H9 (cell line): Measurements from ENCODE around the gene CC2D1A. TPM values are rescaled to one million over a fixed set of nuclear protein-coding genes. Genes with fewer than 3 reads are reported as not detected.

ENCODE experiments used
- DNase-seq: peaks from one replicate; pipeline ENCODE4 v3.0.0-alpha.2; 2017
- H2AFZ ChIP-seq: one replicate; pipeline ENCODE4 v1.6.1; 2013; ENCODE audit warnings: mild to moderate bottlenecking, low read length, control low read depth, moderate library complexity
- H2AK5ac ChIP-seq: 2 replicates; pipeline ENCODE4 v1.6.1; 2013; ENCODE audit warnings: low read length, control low read depth, mixed read lengths; ENCODE audit not compliant: insufficient read length
- H2BK120ac ChIP-seq: one replicate; pipeline ENCODE4 v1.6.1; 2013; ENCODE audit warnings: low read depth, mild to moderate bottlenecking, low read length, control low read depth, inconsistent platforms; ENCODE audit not compliant: poor library complexity, severe bottlenecking
- H2BK12ac ChIP-seq: 2 replicates; pipeline ENCODE4 v1.6.1; 2013; ENCODE audit warnings: low read length, control low read depth, mixed read lengths, low read depth; ENCODE audit not compliant: insufficient read length
- H2BK15ac ChIP-seq: 2 replicates; pipeline ENCODE4 v1.6.1; 2013; ENCODE audit warnings: low read depth, low read length, control low read depth
- H2BK20ac ChIP-seq: one replicate; pipeline ENCODE4 v1.6.1; 2013; ENCODE audit warnings: low read depth, mild to moderate bottlenecking, low read length, control low read depth, inconsistent platforms; ENCODE audit not compliant: poor library complexity, severe bottlenecking
- H2BK5ac ChIP-seq: 2 replicates; pipeline ENCODE4 v1.6.1; 2013; ENCODE audit warnings: low read length, control low read depth, mixed read lengths; ENCODE audit not compliant: insufficient read length
- H3K14ac ChIP-seq: 2 replicates; pipeline ENCODE4 v1.6.1; 2013; ENCODE audit warnings: low read length, control low read depth; ENCODE audit not compliant: insufficient read depth
- H3K18ac ChIP-seq: 2 replicates; pipeline ENCODE4 v1.6.1; 2013; ENCODE audit warnings: low read depth, mild to moderate bottlenecking, mixed read lengths, low read length, control low read depth; ENCODE audit not compliant: insufficient read length
- H3K23ac ChIP-seq: 2 replicates; pipeline ENCODE4 v1.6.1; 2013; ENCODE audit warnings: low read length, control low read depth, mixed read lengths, low read depth; ENCODE audit not compliant: insufficient read length
- H3K23me2 ChIP-seq: 2 replicates; pipeline ENCODE4 v1.6.1; 2013; ENCODE audit warnings: low read depth, mild to moderate bottlenecking, mixed read lengths, low read length, control low read depth; ENCODE audit not compliant: insufficient read length, poor library complexity, severe bottlenecking
- H3K27ac ChIP-seq: 2 replicates; pipeline ENCODE4 v1.5.1; 2013; ENCODE audit warnings: low read length, control low read depth, mixed read lengths, low read depth; ENCODE audit not compliant: insufficient read length
- H3K27me3 ChIP-seq: 2 replicates; pipeline ENCODE4 v1.6.1; 2013; ENCODE audit warnings: low read length, control low read depth, inconsistent platforms; ENCODE audit not compliant: insufficient read depth
- H3K4ac ChIP-seq: 2 replicates; pipeline ENCODE4 v1.6.1; 2013; ENCODE audit warnings: low read depth, mild to moderate bottlenecking, control low read depth, inconsistent platforms, low read length, moderate library complexity
- H3K4me1 ChIP-seq: 2 replicates; pipeline ENCODE4 v1.6.1; 2013; ENCODE audit warnings: low read length, control low read depth, inconsistent platforms; ENCODE audit not compliant: insufficient read depth
- H3K4me2 ChIP-seq: 2 replicates; pipeline ENCODE4 v1.6.1; 2013; ENCODE audit warnings: low read length, control low read depth, mixed read lengths; ENCODE audit not compliant: insufficient read length, insufficient read depth
- H3K56ac ChIP-seq: 2 replicates; pipeline ENCODE4 v1.6.1; 2013; ENCODE audit warnings: low read depth, mild to moderate bottlenecking, mixed read lengths, low read length, control low read depth; ENCODE audit not compliant: insufficient read length
- H3K79me1 ChIP-seq: 2 replicates; pipeline ENCODE4 v1.6.1; 2013; ENCODE audit warnings: low read depth, mild to moderate bottlenecking, moderate library complexity, low read length, control low read depth, inconsistent platforms; ENCODE audit not compliant: insufficient read depth, poor library complexity, severe bottlenecking
- H3K79me2 ChIP-seq: 2 replicates; pipeline ENCODE4 v1.6.1; 2013; ENCODE audit warnings: low read length, control low read depth, inconsistent platforms; ENCODE audit not compliant: insufficient read depth
- H3K9ac ChIP-seq: 2 replicates; pipeline ENCODE4 v1.6.1; 2013; ENCODE audit warnings: low read length, control low read depth, mixed read lengths; ENCODE audit not compliant: insufficient read length; ENCODE audit errors: extremely low read depth
- H3K9me3 ChIP-seq: one replicate; pipeline ENCODE4 v1.6.1; 2013; ENCODE audit warnings: low read depth, low read length, inconsistent platforms; ENCODE audit not compliant: control insufficient read depth
- H3T11ph ChIP-seq: one replicate; pipeline ENCODE4 v1.6.1; 2013; ENCODE audit warnings: mild to moderate bottlenecking, low read length, control low read depth, inconsistent platforms
- H4K20me1 ChIP-seq: one replicate; pipeline ENCODE4 v1.6.1; 2013; ENCODE audit not compliant: control insufficient read depth, insufficient read length, insufficient read depth
- H4K5ac ChIP-seq: 2 replicates; pipeline ENCODE4 v1.6.1; 2013; ENCODE audit warnings: low read depth, mild to moderate bottlenecking, mixed read lengths, low read length, control low read depth; ENCODE audit not compliant: insufficient read length
- H4K8ac ChIP-seq: replicated peaks from 2 replicates; pipeline ENCODE4 v1.6.1; 2013; ENCODE audit warnings: low read length, control low read depth, mixed read lengths, low read depth; ENCODE audit not compliant: insufficient read length
- H4K91ac ChIP-seq: 2 replicates; pipeline ENCODE4 v1.6.1; 2013; ENCODE audit warnings: low read depth, mild to moderate bottlenecking, moderate library complexity, mixed read lengths, low read length, control low read depth; ENCODE audit not compliant: insufficient read length
- H3K27ac Mint-ChIP-seq, 3 experiments: 2 replicates in 2 of 3; 3 replicates in 1 of 3; pipeline ENCODE4 v1.8.0; 2020 to 2021; ENCODE audit warnings: mixed read lengths in 3 of 3, mild to moderate bottlenecking in 1 of 3, moderate library complexity in 1 of 3
- H3K27me3 Mint-ChIP-seq: 2 replicates; pipeline ENCODE4 v1.8.0; 2021; ENCODE audit warnings: low read depth, mild to moderate bottlenecking, moderate library complexity, mixed read lengths
- H3K36me3 Mint-ChIP-seq, 3 experiments: 2 replicates in 2 of 3; 3 replicates in 1 of 3; pipeline ENCODE4 v1.8.0; 2020 to 2021; ENCODE audit warnings: low read depth in 3 of 3, mixed read lengths in 3 of 3; ENCODE audit not compliant: insufficient read depth in 1 of 3
- H3K4me1 Mint-ChIP-seq, 2 experiments: 2 replicates each; pipeline ENCODE4 v1.8.0; 2020; ENCODE audit warnings: mixed read lengths in 2 of 2
- H3K4me3 Mint-ChIP-seq, 2 experiments: 2 replicates in 1 of 2; 3 replicates in 1 of 2; pipeline ENCODE4 v1.8.0; 2020 to 2021; ENCODE audit warnings: mild to moderate bottlenecking in 2 of 2, mixed read lengths in 2 of 2, moderate library complexity in 1 of 2
- H3K9me3 Mint-ChIP-seq, 2 experiments: 2 replicates in 1 of 2; 3 replicates in 1 of 2; pipeline ENCODE4 v1.8.0; 2020; ENCODE audit warnings: mild to moderate bottlenecking in 2 of 2, mixed read lengths in 2 of 2, moderate library complexity in 1 of 2
- CTCF ChIP-seq: fragments of 200-600 bp; sonication (generic); conservative IDR thresholded peaks from 3 replicates; pipeline ENCODE4 v1.8.0; 2021; ENCODE audit warnings: antibody characterized with exemption, mild to moderate bottlenecking
- WGBS: extraction: QIAGEN DNeasy Blood & Tissue Kit; methylation state at CpG from one replicate; pipeline ENCODE4 v1.1.7; 2013; ENCODE audit warnings: missing lambda C conversion rate, low lambda C conversion rate, mixed read lengths; ENCODE audit not compliant: insufficient read length; ENCODE audit errors: extremely low coverage; 5-methylcytosine and 5-hydroxymethylcytosine counted together
- total RNA-seq: library from RNA; stranded (reverse); gene quantifications from 2 replicates; pipeline ENCODE4 v1.2.1, GENCODE V29; 2021

The CC2D1A gene
- total RNA-seq, 1 experiment from 2014 or later, result 48.5 TPM

GRCh38 chr19:13892870-13893269 is 13.1 kb upstream of the CC2D1A start:
- Histone ChIP-seq H2BK20ac (no peak overlapping the region), H4K5ac (no peak overlapping the region), H3K14ac (no peak overlapping the region), H2BK15ac (no peak overlapping the region), H3K4me1 (no peaks in the 10 kb centered on the region), H2AK5ac (no peak overlapping the region), H3K27ac (no peak overlapping the region), H2AFZ (no peak overlapping the region), H4K8ac (no peak overlapping the region), H3K79me2 (no peaks in the 10 kb centered on the region), H3K9me3 (no peaks in the 10 kb centered on the region), H3T11ph (no peak overlapping the region), H3K9ac (no peak overlapping the region), H4K20me1 (no peaks in the 10 kb centered on the region), H3K4ac (no peak overlapping the region), H3K23ac (no peak overlapping the region), H3K56ac (no peak overlapping the region), H3K4me2 (no peak overlapping the region), H3K79me1 (no peaks in the 10 kb centered on the region), H2BK5ac (no peak overlapping the region), H2BK12ac (no peak overlapping the region), H3K18ac (no peak overlapping the region), H3K27me3 (no peaks in the 10 kb centered on the region), H4K91ac (no peak overlapping the region), H3K23me2 (no peaks in the 10 kb centered on the region), H2BK120ac (no peak overlapping the region)
- Mint-ChIP-seq H3K4me1 (no peaks in the 10 kb centered on the region), H3K36me3 (no peaks in the 10 kb centered on the region), H3K27me3 (no peaks in the 10 kb centered on the region), H3K9me3 (no peaks in the 10 kb centered on the region), H3K27ac (0 out of 7 replicates have a peak overlapping the region, but pooled peaks of 1 of the 3 experiments have one; percentile 8), H3K4me3 (no peak overlapping the region)
- TF ChIP-seq CTCF, result no peak
- no CpG with 5 or more reads among the region's 9 CpGs for WGBS
- no peak for DNase-seq
